PFSK-1 (cell line): Measurements from ENCODE around the gene MAP3K9.

ENCODE experiments used
- POLR2AphosphoS5 ChIP-seq: IDR thresholded peaks from 2 replicates; pipeline ENCODE4 v1.6.1; 2012; ENCODE audit warnings: low read depth, mild to moderate bottlenecking, control low read depth, low read length, moderate library complexity
- SIN3A ChIP-seq: IDR thresholded peaks from 2 replicates; pipeline ENCODE4 v1.6.1; 2012; ENCODE audit warnings: mild to moderate bottlenecking, low read length, moderate library complexity, borderline replicate concordance; ENCODE audit not compliant: insufficient read depth
- TF ChIP-seq, protein P1 (sequence below), 2 experiments: IDR thresholded peaks; 2 replicates each; pipeline versions ENCODE4 v1.6.1 to v1.8.0; 2011 to 2012; ENCODE audit warnings: low read depth in 2 of 2, low read length in 2 of 2, control low read depth in 1 of 2, inconsistent platforms in 1 of 2, mild to moderate bottlenecking in 1 of 2, moderate library complexity in 1 of 2; ENCODE audit not compliant: insufficient read depth in 1 of 2

GRCh38 chr14:70811050-70811449, 1.7 kb upstream of the MAP3K9 start:
- TF ChIP-seq POLR2AphosphoS5 (no peak), SIN3A (no peak)
- TF ChIP-seq, protein P1, sequence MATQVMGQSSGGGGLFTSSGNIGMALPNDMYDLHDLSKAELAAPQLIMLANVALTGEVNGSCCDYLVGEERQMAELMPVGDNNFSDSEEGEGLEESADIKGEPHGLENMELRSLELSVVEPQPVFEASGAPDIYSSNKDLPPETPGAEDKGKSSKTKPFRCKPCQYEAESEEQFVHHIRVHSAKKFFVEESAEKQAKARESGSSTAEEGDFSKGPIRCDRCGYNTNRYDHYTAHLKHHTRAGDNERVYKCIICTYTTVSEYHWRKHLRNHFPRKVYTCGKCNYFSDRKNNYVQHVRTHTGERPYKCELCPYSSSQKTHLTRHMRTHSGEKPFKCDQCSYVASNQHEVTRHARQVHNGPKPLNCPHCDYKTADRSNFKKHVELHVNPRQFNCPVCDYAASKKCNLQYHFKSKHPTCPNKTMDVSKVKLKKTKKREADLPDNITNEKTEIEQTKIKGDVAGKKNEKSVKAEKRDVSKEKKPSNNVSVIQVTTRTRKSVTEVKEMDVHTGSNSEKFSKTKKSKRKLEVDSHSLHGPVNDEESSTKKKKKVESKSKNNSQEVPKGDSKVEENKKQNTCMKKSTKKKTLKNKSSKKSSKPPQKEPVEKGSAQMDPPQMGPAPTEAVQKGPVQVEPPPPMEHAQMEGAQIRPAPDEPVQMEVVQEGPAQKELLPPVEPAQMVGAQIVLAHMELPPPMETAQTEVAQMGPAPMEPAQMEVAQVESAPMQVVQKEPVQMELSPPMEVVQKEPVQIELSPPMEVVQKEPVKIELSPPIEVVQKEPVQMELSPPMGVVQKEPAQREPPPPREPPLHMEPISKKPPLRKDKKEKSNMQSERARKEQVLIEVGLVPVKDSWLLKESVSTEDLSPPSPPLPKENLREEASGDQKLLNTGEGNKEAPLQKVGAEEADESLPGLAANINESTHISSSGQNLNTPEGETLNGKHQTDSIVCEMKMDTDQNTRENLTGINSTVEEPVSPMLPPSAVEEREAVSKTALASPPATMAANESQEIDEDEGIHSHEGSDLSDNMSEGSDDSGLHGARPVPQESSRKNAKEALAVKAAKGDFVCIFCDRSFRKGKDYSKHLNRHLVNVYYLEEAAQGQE (IDR thresholded peaks at IDR 0.05; ENCODE audit: insufficient read depth in 1 of 2, low read depth in 2 of 2, low read length in 2 of 2) = no peak
